GM12873 (cell line): ENCODE data around the gene ARRDC2.

Source experiments
- CTCF ChIP-seq: IDR thresholded peaks from 2 replicates; pipeline ENCODE4 v1.5.1; 2012; ENCODE audit warnings: low read depth, mild to moderate bottlenecking, moderate library complexity, low read length, control low read depth; ENCODE audit not compliant: insufficient read depth; ENCODE audit errors: missing control alignments

Gene ARRDC2

GRCh38 chr19:17977488-17977887 lies 30.5 kb upstream of the ARRDC2 start:
- TF ChIP-seq CTCF = no peak

- no peak for TF ChIP-seq CTCF
These were observed 26.4 kb upstream of the ARRDC2 start for GRCh38 chr19:17981611-17982010.

GRCh38 chr19:17982430-17982829 lies 25.5 kb upstream of the ARRDC2 start:
- TF ChIP-seq CTCF = no peak

- TF ChIP-seq CTCF = no peak
These were observed 22.7 kb upstream of the ARRDC2 start for GRCh38 chr19:17985037-17985818.

GRCh38 chr19:17988161-17988560 lies 19.8 kb upstream of the ARRDC2 start:
- TF ChIP-seq CTCF = no peak

- TF ChIP-seq CTCF = no peak
These were observed 18.4 kb upstream of the ARRDC2 start for GRCh38 chr19:17989425-17990094.

GRCh38 chr19:17993076-17993813 lies 14.7 kb upstream of the ARRDC2 start:
- no peak for TF ChIP-seq CTCF
